AG10803 (cell line): ENCODE results near the gene ALG6.

Experiments used
- DNase-seq: peaks from one replicate; pipeline ENCODE4 v3.0.0; 2010; ENCODE audit warnings: low read depth
- H3K4me3 ChIP-seq: 2 replicates; pipeline ENCODE4 v1.5.1; 2011; ENCODE audit warnings: mild to moderate bottlenecking, low read length, control low read depth
- CTCF ChIP-seq: conservative IDR thresholded peaks from 2 replicates; pipeline ENCODE4 v1.5.1; 2011; ENCODE audit warnings: mild to moderate bottlenecking, low read length, control low read depth, inconsistent platforms

The ALG6 gene

GRCh38 chr1:63321066-63321784 lies 46.2 kb upstream of the ALG6 start:
- H3K4me3 ChIP-seq, result no peak overlapping the region
- no peak for DNase-seq
- no peak for TF ChIP-seq CTCF

GRCh38 chr1:63321785-63322113 lies 45.7 kb upstream of the ALG6 start:
- no peak for TF ChIP-seq CTCF
- H3K4me3 ChIP-seq, result peak overlapping the region; percentile 52
- DNase-seq, result no peak

- DNase-seq, result peak; percentile 24
- TF ChIP-seq CTCF, result no peak
Measured at GRCh38 chr1:63322114-63322943, 45.1 kb upstream of the ALG6 start, which contains the start of gene FOXD3. Gene FOXD3, plus strand, starts transcription at chr1:63322567. Its CDS starts 492 bp downstream, at chr1:63323059.

GRCh38 chr1:63322944-63323864 lies 44.2 kb upstream of the ALG6 start:
- no peak for TF ChIP-seq CTCF
- peak; percentile 4 for DNase-seq
- H3K4me3 ChIP-seq, result no peak overlapping the region

More at GRCh38 chr1:63322114-63322943, 45.1 kb upstream of the ALG6 start, which contains the start of gene FOXD3:
- peak within 1 kb of the TSS; percentile 52 for H3K4me3 ChIP-seq

GRCh38 chr1:63323865-63324778 lies 43.3 kb upstream of the ALG6 start:
- TF ChIP-seq CTCF, result no peak
- H3K4me3 ChIP-seq, result no peak overlapping the region

GRCh38 chr1:63324779-63325119 lies 42.7 kb upstream of the ALG6 start:
- DNase-seq, result no peak
- no peak overlapping the region for H3K4me3 ChIP-seq
- no peak for TF ChIP-seq CTCF

More at GRCh38 chr1:63323865-63324778, 43.3 kb upstream of the ALG6 start:
- no peak for DNase-seq
